Muscle of leg (tissue), 11 donors: Measurements from ENCODE around the gene GRK3. TPM values are rescaled to one million over a fixed set of nuclear protein-coding genes. Genes with fewer than 3 reads are reported as not detected.

ENCODE experiments used
- DNase-seq: peaks from one replicate; pipeline ENCODE4 v3.0.0; 2013
- H3K27ac ChIP-seq: one replicate; pipeline ENCODE4 v1.5.1; 2013; ENCODE audit warnings: mild to moderate bottlenecking, low read length, control low read depth
- H3K27me3 ChIP-seq: one replicate; pipeline ENCODE4 v1.6.1; 2013; ENCODE audit warnings: low read length; ENCODE audit not compliant: control insufficient read depth, insufficient read depth
- H3K36me3 ChIP-seq: one replicate; pipeline ENCODE4 v1.6.1; 2013; ENCODE audit warnings: low read length; ENCODE audit not compliant: control insufficient read depth, insufficient read depth
- H3K4me1 ChIP-seq: one replicate; pipeline ENCODE4 v1.6.1; 2013; ENCODE audit warnings: low read length; ENCODE audit not compliant: control insufficient read depth, insufficient read depth
- H3K4me3 ChIP-seq: one replicate; pipeline ENCODE4 v1.5.1; 2013; ENCODE audit warnings: low read length, control low read depth
- H3K9me3 ChIP-seq: replicated peaks from 2 replicates; pipeline ENCODE4 v1.6.1; 2013; ENCODE audit warnings: low read depth, low read length; ENCODE audit not compliant: control insufficient read depth
- WGBS: methylation state at CpG from one replicate; pipeline ENCODE4 v1.1.5; 2013; ENCODE audit warnings: missing lambda C conversion rate; ENCODE audit not compliant: insufficient coverage; 5-methylcytosine and 5-hydroxymethylcytosine counted together
- polyA plus RNA-seq, 8 donors: library from polyadenylated mRNA; unstranded; fragments of 120-200 nt; gene quantifications; one replicate each; pipeline versions ENCODE4 v1.2.1 to v1.2.3, GENCODE V29; 2013; ENCODE audit warnings: inconsistent platforms in 1 of 8, low replicate concordance in 1 of 8; ENCODE audit not compliant: insufficient read length in 8 of 8, insufficient read depth in 1 of 8
- total RNA-seq: library from RNA; stranded (reverse); fragments of 120-200 nt; gene quantifications from one replicate; pipeline ENCODE4 v1.2.4, GENCODE V29; 2013

Gene GRK3
- total and polyA plus RNA-seq, 9 donors = 5.7 to 9.0 (median 7.2) TPM

DNA sequence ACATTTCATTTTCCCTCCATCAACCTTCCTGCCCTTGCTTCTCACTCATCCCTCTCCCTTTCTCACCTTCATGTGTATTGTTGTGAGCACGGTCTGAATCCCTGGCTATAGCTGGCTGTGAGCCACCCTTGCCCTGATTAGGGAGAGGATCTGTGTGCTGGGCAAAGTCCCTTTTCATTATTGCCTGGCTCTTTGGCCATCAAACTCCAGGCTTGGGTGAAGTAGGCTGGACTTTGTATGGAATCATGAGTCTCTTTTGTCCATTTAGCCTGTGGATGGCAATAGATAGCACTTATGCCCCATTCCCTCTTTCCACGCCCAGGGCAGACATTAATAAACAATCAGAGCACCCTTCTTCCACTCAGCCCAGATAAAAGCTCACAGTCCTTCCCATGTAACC, 184.2 kb downstream of the GRK3 start:
- Histone ChIP-seq H3K27ac (peak overlapping the region; percentile 24), H3K36me3 (peaks cover 11% of the 10 kb centered on the region), H3K27me3 (no peaks in the 10 kb centered on the region), H3K4me1 (peaks cover 79% of the 10 kb centered on the region), H3K9me3 (no peaks in the 10 kb centered on the region), H3K4me3 (no peak overlapping the region)
- 86% methylated on average over 1 of the region's 2 CpGs for WGBS
- DNase-seq = no peak

DNA sequence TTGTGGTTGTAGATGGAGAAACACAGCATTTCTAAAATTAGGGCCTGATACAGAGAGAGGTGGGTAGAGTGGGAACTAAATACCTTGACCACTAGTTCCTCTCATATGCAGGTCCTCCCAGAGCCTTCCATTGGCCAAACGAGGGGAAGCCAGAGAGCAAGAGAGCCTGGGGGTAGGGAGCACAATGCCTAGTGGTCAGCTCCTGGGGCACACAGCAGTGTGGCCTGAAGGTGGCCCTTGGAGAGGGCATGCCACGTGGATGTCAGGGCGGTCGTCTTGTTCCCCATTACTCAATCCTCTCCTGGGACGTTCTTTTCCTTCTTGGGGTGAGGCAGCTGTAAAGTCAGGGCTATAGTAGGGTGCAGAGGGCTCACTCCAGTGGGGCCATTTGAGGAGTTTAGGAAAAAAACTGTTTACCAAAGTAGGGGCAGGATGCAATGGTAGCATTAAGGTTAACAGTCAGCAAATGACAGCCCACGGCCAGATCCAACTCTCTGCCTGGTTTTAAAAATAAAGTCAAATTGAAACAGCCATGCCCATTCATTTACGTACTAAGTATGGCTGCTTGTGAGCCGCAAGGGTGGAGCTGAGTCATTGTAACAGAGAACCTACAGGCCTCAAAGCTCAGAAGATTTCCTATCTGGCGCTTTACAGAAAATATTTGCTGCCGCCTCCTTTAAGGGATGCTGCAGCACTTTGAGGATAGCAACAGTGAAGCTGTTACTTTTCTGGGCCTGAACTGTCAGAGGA, 185.1 kb downstream of the GRK3 start:
- 75% methylated on average over 5 of the region's 10 CpGs for WGBS

DNA sequence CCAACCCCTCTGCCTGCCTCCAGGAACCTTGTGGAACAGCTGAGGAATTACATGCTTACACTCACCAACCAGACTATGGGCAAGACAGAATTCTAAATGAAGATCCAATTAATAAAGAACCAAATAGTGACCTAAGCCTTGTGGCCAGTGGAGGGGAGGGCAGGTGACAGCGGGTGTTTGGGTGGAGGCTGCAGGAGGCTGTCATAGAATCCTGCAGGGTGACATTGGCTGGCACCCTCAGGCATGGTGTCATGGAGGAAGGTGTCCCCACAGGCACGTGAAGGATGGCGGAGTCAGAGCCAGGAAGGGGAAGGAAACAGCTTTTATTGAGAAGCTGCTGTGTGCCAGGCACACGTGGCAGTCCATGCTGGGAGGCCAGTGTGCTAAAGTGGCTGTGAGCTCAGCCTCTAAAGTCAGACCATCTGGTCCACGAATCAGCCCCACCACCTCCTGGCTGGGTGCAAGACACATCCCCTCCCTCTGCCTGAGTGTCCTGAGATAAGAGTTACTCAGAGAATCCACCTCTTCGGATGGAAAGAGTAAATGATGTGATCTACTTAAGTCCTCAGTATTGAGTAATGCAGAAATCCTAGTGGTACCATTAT, 186.2 kb downstream of the GRK3 start:
- H3K27me3 ChIP-seq = no peaks in the 10 kb centered on the region
- H3K9me3 ChIP-seq = no peaks in the 10 kb centered on the region
- no peak for DNase-seq
- H3K4me1 ChIP-seq = peaks cover 82% of the 10 kb centered on the region
- H3K4me3 ChIP-seq = no peak overlapping the region
- WGBS = 63% methylated on average over 4 of the region's 6 CpGs
- H3K36me3 ChIP-seq = peaks cover 18% of the 10 kb centered on the region
- peak overlapping the region; percentile 29 for H3K27ac ChIP-seq

More for the DNA sequence above, 185.1 kb downstream of the GRK3 start:
- DNase-seq = no peak
- H3K9me3 ChIP-seq = no peaks in the 10 kb centered on the region
- no peaks in the 10 kb centered on the region for H3K27me3 ChIP-seq
- H3K4me1 ChIP-seq = peaks cover 83% of the 10 kb centered on the region
- H3K27ac ChIP-seq = peak overlapping the region; percentile 44
- peaks cover 14% of the 10 kb centered on the region for H3K36me3 ChIP-seq
- H3K4me3 ChIP-seq = no peak overlapping the region

DNA sequence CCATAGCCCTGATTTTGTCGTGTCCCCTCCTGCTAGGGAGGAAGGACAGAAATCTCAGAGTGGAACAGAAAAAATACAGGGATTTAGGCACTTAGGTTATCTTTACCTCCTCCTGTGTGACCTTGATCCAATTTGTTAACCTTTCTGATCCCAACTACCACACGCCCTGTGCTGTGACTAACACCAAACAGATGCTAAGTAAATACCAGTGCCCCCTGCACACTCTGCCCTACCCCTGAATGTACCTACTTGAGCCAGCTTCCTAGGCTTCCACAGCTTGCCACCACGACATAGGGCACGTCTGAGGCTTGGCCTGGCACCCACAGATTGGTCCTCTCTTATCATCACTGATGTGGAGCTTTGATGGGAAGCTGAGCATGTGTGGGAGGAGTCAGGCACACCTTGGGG, 186.7 kb downstream of the GRK3 start:
- H3K27ac ChIP-seq = peak overlapping the region; percentile 29
- H3K4me1 ChIP-seq = peaks cover 80% of the 10 kb centered on the region
- no peak overlapping the region for H3K4me3 ChIP-seq

DNA sequence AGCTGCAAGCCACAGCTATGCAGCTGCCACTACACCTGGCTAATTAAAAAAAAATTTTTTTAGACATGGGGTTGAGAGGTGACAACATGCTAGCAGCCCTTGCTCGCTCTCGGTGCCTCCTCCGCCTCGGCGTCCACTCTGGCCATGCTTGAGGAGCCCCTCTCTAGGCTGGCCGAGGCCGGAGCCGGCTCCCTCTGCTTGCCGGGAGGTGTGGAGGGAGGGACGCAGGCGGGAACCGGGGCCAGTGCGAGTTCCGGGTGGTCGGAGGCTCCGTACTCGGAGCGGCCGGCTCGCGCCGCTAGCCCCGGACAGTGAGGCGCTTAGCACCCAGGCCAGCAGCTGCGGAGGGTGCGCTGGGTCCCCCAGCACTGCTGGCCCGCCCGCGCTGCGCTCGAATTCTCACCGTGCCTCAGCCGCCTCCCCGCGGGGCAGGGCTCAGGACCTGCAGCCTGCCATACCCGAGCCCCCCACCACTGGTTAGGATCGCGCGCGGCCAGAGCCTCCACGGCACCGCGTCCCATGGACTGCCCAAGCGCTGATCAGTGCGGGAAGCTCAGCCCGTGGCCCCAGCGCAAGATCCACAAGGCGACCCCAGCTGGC, 188.2 kb downstream of the GRK3 start:
- Histone ChIP-seq H3K36me3 (peaks cover 21% of the 10 kb centered on the region), H3K4me3 (no peak overlapping the region), H3K27ac (peak overlapping the region; percentile 93), H3K9me3 (no peaks in the 10 kb centered on the region), H3K4me1 (peaks cover 70% of the 10 kb centered on the region), H3K27me3 (no peaks in the 10 kb centered on the region)
- no peak for DNase-seq
- WGBS = 88% methylated on average over 46 of the region's 48 CpGs

More for the DNA sequence above, 186.7 kb downstream of the GRK3 start:
- Histone ChIP-seq H3K27me3 (no peaks in the 10 kb centered on the region), H3K9me3 (no peaks in the 10 kb centered on the region), H3K36me3 (peaks cover 18% of the 10 kb centered on the region)
- WGBS = 53% methylated on average over 4 of the region's 4 CpGs
- no peak for DNase-seq

DNA sequence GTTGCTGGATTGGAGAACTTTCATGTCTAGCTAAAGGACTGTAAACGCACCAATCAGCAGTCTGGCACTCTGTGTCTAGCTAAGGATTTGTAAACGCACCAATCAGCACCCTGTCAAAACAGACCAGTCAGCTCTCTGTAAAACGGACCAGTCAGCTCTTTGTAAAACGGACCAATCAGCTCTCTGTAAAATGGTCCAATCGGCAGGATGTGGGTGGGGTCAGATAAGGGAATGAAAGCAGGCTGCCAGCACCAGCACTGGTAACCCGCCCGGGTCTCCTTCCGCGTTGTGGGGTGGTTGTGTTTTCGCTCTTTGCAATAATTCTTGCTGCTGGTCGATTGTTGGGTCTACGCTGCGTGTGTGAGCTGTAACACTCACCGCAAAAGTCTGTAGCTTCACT, 188.8 kb downstream of the GRK3 start:
- H3K27ac ChIP-seq = peak overlapping the region; percentile 93
- H3K4me3 ChIP-seq = no peak overlapping the region
- no peaks in the 10 kb centered on the region for H3K9me3 ChIP-seq
- no peak for DNase-seq
- H3K4me1 ChIP-seq = peaks cover 70% of the 10 kb centered on the region
- 94% methylated on average over 14 of the region's 14 CpGs for WGBS
- H3K36me3 ChIP-seq = peaks cover 21% of the 10 kb centered on the region
- H3K27me3 ChIP-seq = no peaks in the 10 kb centered on the region

DNA sequence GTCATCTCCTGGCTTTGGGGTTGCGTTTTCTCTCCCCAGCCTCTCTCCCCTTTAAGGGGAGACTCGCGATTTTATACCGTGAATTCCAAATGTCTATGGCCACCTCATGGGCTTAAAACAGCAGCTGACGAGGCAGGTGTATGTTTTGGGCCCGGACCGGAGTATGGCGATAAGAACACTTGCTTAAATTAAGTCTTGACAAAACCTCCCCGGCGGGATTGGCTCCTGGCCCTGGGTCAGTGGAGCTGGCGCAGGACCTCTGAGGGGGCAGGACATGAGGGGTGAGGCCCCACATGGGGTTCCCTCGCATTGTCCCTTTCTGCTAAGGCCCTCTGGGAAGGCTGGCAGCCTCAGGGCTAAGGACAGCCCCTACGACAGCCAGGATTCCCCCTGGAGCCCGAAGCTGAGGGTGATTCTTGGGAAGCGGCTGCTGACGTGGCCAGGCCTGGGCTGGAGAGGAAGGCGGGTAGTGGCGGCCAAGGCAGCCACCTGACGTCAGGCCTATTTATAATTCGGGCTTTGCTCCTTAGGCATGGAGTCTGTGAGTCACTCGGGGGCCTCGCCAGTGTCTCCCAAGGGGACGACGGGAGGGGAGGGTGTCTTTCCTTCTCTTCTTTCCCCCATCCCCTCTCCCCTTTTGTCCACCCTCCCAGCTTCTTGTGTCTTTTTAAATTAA, 190.2 kb downstream of the GRK3 start:
- WGBS = 68% methylated on average over 19 of the region's 24 CpGs
- DNase-seq = peak; percentile 83
- no peaks in the 10 kb centered on the region for H3K27me3 ChIP-seq
- H3K4me3 ChIP-seq = no peak overlapping the region
- H3K4me1 ChIP-seq = peaks cover 59% of the 10 kb centered on the region
- peaks cover 18% of the 10 kb centered on the region for H3K36me3 ChIP-seq
- peak overlapping the region; percentile 93 for H3K27ac ChIP-seq
- H3K9me3 ChIP-seq = no peaks in the 10 kb centered on the region

DNA sequence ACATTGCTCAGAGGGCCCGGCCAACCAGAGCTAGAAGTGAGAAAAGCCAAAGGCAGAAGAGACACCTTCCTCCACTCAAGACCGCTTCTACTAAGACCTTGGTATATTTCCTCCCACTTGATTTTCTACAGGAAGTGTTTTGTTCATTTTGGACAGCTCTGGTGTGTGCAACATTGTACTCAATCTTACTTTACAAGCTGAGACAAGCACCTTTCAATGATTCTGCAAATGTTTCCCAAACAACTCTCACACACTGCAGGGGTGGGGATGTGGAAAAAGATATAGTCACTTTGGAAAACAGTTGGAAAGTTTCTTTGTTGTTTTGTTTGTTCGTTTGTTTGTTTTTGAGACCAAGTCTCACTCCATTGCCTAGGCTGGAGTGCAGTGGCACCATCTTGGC, 193.2 kb downstream of the GRK3 start:
- no peak overlapping the region for H3K4me3 ChIP-seq
- H3K36me3 ChIP-seq = peaks cover 28% of the 10 kb centered on the region
- no peak overlapping the region for H3K27ac ChIP-seq
- no CpG with 5 or more reads among the region's 3 CpGs for WGBS
- no peaks in the 10 kb centered on the region for H3K27me3 ChIP-seq
- DNase-seq = no peak
- H3K9me3 ChIP-seq = no peaks in the 10 kb centered on the region
- peaks cover 50% of the 10 kb centered on the region for H3K4me1 ChIP-seq

DNA sequence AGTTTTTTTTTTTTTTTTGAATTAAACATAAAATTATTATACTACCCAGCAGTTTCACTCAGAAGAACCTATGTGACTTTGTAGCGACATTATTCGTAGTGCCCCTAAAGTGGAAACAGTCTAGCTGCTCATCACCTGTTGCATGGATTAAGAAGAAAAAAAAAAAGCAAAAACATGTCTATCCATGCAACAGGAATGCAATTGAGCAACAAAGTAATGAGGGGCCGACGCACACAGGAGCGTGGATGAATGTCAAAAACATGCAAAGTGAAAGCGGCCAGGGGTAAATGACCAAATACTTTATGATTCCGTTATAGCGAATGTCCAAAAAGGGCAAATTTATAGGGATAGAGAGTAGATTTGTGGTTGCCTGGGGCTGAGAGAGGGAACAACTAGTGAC, 193.8 kb downstream of the GRK3 start:
- Histone ChIP-seq H3K4me3 (no peak overlapping the region), H3K36me3 (peaks cover 33% of the 10 kb centered on the region), H3K27ac (no peak overlapping the region), H3K27me3 (no peaks in the 10 kb centered on the region), H3K9me3 (no peaks in the 10 kb centered on the region), H3K4me1 (peaks cover 48% of the 10 kb centered on the region)
- DNase-seq = no peak
- 72% methylated on average over 5 of the region's 8 CpGs for whole genome bisulfite sequencing

DNA sequence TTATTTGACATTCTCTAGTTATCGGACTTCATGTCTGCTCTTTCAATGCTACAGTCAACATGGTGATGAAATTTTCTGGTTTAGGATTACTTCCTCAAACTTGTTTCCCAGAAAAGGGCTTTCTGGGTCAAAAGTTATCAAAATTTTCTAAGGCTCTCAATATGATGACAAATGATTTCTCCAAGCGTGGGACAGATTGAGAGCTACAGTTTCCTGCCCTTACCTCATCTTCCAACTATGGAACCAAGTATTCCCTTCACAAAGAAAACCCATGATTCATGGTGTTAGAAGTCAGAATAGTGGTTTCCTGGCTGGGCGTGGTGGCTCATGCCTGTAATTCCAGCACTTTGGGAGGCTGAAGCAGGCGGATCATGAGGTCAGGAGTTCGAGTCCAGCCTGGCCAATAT, 195.4 kb downstream of the GRK3 start:
- Histone ChIP-seq H3K36me3 (peaks cover 35% of the 10 kb centered on the region), H3K9me3 (no peaks in the 10 kb centered on the region), H3K27ac (no peak overlapping the region), H3K4me3 (no peak overlapping the region), H3K27me3 (no peaks in the 10 kb centered on the region), H3K4me1 (peaks cover 40% of the 10 kb centered on the region)
- DNase-seq = no peak
- no CpG with 5 or more reads among the region's 5 CpGs for WGBS
